ENCODE results near the gene NCAPD3.
"Not testable (repeated sequence)": the region's sequence is repeated elsewhere in the genome, so short reads cannot be mapped to it uniquely, and the experiment has no call there.

NCAPD3 gene

GRCh38 chr11:134224710-134225664 lies 1.2 kb upstream of the NCAPD3 start:
- peak; percentile 42 for DNase-seq (ENCODE audit: low spot score)

GRCh38 chr11:134223121-134223520 lies 646 bp downstream of the NCAPD3 start:
- DNase-seq (ENCODE audit: low spot score), result no peak

DNA sequence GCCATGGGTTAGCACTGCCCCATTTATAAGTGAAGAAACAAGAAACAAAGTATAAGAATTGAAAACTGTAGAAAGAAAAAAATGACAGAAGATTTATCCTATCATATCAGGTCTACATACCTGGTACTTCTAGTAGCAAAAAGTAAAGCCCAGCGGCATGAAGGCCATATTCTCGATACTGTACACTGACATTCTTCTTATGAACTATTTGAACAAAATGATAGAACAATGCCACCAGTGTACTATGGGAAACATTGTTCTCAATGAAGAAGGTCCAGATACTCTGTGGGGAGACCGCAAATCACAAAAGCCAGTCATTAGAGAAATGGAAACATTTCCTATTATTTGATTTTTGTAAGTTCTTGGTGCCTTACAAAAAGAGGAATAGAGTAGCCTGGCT lies 7.0 kb downstream of the NCAPD3 start:
- DNase-seq (ENCODE audit: low spot score), result no peak

DNA sequence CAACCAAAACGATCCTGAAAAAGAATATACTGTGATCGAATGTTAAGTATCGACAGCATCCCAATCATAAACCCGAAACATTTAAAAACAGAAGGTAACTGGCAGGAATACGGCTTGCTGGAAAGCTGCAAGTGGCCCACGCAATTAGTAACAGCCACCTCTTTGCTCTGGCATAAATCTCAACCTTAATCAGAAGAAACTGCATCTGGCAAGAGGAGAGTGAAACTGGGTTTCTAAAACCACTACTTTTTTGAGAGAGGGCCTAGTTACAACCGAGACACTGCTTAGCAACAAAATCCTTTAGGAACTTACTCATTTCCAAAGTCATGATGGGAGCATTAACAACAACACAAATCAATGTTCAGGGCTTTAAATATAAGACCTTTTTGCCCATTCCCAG lies 7.9 kb downstream of the NCAPD3 start:
- DNase-seq (ENCODE audit: low spot score), result no peak

DNA sequence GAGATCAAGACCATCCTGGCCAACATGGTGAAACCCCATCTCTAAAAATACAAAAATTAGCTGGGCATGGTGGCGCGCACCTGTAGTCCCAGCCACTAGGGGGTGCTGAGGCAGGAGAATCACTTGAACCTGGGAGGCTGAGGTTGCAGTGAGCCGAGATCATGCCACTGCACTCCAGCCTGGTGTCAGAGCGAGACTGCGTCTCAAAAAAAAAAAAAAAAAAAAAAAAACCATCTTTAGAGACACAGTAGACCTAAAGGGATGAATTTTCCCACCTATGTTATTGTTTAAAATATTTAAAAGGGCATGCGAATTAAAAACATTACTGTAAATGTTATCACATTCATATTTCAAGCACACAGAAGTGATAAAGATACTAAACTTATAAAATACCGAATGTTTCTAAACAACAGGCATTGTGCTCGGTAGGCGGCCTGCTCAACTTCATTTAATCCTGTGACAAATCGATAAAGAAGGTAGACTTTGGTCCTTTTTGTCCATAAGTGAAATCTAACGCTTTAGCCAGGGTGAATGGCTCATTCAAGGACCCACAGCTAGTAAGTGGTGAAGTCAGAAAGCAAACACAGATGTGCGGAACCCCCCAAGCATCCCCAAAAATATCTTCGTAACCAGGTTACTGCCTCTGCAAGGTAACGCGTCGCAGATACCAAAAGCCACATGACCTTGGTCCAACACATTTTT lies 16.1 kb downstream of the NCAPD3 start:
- peak; percentile 65 for DNase-seq (ENCODE audit: low spot score)

- DNase-seq (ENCODE audit: low spot score), result no peak
Observed at GRCh38 chr11:134206185-134206584, 17.6 kb downstream of the NCAPD3 start.

- DNase-seq (ENCODE audit: low spot score), result no peak
Observed at GRCh38 chr11:134205729-134206128, 18.0 kb downstream of the NCAPD3 start.

DNA sequence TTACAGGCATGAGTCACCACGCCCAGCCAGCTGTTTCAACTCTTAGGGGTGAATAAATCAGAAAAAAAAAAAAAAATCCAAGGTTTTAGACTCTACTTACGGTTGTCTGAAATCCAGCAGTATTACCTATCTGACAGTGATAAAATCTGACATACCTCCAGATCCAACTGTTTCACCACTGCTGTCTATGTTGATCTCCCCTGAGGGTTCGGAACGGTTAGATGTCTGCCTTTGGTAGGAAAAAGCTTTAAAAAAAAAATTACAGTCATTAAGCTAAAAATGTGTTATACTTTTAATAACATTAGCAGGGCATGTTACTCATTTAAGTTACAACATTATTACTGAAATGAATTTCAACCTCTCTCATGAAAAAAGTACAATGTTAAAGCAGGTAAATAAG lies 21.1 kb downstream of the NCAPD3 start:
- DNase-seq (ENCODE audit: low spot score), result no peak

GRCh38 chr11:134200688-134201087 lies 23.1 kb downstream of the NCAPD3 start:
- no peak for DNase-seq (ENCODE audit: low spot score)

GRCh38 chr11:134199531-134199930 lies 24.2 kb downstream of the NCAPD3 start:
- DNase-seq (ENCODE audit: low spot score), result no peak

- peak; percentile 23 for DNase-seq (ENCODE audit: low spot score)
Observed at GRCh38 chr11:134196756-134197155, 27.0 kb downstream of the NCAPD3 start.

GRCh38 chr11:134188092-134188491 lies 35.7 kb downstream of the NCAPD3 start:
- not testable (repeated sequence) for DNase-seq (ENCODE audit: low spot score)

- no peak for DNase-seq (ENCODE audit: low spot score)
Observed at GRCh38 chr11:134181707-134182106, 42.1 kb downstream of the NCAPD3 start.

GRCh38 chr11:134178032-134178674 lies 45.6 kb downstream of the NCAPD3 start:
- DNase-seq (ENCODE audit: low spot score), result no peak

DNA sequence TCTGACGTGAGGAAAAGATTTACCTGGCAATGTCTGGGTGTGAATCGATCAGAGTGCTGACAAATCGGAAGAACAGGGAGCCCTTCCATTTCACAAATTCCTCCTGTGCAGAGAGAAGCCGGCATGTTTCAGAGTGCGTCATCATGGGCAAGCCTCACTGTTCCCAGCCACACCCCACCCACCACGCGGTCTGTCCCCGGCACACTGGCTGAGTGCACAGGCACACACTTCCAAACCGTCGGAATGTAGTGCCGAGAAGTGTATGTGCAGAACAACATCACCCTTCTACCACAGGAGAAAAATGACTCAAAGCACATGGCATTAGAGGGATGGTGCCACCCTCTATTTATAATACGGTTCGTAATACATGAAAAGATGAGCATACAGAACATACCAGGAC lies 47.5 kb downstream of the NCAPD3 start:
- DNase-seq (ENCODE audit: low spot score), result no peak

DNA sequence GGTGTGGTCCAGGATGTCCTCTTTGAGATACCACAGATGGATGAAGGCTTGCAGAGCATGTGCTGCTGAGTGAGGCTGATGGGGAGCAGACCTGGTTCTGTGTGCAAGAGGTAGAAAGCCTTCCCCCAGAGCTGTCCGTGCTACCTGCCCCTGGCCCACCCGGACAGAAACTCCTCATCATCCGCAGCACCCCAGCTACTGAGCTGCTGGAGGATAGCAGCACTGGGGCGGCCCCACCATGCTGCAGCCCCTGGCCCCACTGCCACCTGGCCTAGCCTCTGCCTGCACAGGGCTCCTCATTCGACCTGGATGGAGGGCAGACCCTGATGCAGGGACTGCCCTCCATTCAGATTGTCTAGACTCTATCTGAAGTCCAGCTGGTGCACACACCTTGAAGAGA lies 50.5 kb downstream of the NCAPD3 start:
- no peak for DNase-seq (ENCODE audit: low spot score)

GRCh38 chr11:134171951-134172350 lies 51.8 kb downstream of the NCAPD3 start:
- no peak for DNase-seq (ENCODE audit: low spot score)

DNA sequence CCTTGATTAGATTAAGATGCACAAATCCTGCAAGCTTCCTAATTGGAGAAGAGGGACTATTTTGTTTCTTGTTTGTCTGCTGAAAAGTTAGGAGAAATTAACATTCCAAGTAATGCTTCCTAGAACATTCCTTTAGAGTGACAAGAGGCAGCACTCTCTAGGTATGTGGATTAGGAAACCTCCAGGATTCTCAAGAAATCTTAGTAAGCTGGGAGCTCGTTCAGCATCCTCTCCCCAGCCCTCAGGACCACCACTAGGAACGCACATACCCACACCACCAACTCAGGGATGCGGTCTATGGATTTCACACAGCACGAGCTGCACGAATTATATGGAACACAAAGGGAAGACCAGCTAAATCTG lies 52.9 kb downstream of the NCAPD3 start:
- no peak for DNase-seq (ENCODE audit: low spot score)

DNA sequence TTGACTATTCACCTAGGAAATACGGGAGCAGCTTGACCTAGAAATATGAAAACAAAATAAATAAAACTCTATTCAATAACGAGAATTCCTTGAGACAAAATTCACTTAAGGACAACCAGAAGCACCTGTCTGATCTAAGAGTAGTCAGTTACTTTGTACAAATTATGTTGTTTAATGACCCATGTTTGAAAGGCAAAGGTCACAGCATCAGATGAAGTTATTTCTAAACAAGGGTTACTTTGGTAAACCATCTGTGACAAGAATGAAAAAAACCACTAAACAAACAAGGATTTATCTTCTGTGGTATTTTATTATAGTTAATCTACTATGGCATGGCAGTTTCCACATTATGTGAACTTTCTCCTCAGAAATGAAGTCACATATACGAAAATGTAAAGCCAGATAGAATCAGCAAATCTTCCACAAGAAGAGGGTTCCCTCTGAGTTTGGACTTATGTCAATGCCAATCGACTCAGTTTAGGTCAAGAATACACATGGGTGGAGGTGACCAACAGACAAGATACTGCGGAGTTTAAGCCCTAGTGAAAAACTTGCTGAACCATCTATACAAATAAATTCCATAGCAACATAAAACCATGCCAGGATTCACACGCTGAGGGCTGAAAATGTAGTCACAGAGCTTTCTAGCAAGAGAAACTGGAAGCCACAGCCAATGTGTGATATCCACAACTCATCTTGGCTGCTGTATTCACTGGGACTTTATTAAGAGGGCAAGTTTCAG lies 53.4 kb downstream of the NCAPD3 start:
- no peak for DNase-seq (ENCODE audit: low spot score)

DNA sequence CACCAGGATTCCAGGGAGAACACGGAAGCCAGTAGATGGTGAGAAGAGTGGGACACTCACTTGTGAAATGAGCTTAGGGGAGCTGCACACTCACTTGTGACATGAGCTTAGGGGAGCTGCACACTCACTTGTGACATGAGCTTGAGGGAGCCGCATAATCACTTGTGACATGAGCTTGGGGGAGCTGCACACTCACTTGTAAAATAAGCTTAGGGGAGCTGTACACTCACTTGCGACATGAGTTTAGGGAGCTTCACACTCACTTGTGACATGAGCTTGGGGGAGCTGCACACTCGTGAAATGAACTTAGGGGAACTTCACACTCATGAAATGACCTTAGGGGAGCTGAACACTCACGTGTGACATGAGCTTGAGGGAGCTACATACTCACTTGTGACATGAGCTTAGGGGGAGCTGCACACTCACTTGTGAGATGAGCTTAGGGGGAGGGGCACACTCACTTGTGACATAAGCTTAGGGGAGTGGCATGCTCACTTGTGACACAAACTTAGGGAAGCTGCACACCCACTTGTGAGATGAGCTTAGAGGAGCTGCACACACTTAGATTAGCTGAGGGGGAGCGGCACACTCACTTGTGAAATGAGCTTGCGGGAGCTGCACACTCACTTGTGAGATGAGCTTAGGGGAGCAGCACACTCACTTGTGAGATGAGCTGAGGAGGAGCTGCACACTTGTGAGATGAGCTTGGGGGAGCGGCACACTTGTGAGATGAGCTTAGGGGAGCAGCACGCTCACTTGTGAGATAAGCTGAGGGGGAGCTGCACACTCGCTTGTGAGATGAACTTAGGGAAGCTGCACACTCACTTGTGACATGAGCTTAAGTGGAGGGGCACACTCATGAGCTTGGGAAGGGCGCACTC lies 59.0 kb downstream of the NCAPD3 start:
- DNase-seq (ENCODE audit: low spot score), result no peak

GRCh38 chr11:134159652-134160051 lies 64.1 kb downstream of the NCAPD3 start:
- DNase-seq (ENCODE audit: low spot score), result no peak

All from CD4-positive, alpha-beta T cell treated with Interleukin-15 for 4 hours (primary cell).